Osteocyte (in vitro differentiated cells): ENCODE results near the gene KLK3. TPM values are rescaled to one million over a fixed set of nuclear protein-coding genes. Genes with fewer than 3 reads are reported as not detected.
A peak's percentile ranks its signal among the peaks of the same experiment; 100 is the strongest.

Experiments
- DNase-seq: peaks from one replicate; pipeline ENCODE4 v3.0.0; 2021; ENCODE audit warnings: mixed read lengths; ENCODE audit not compliant: unreplicated experiment; ENCODE audit errors: extremely low spot score
- H3K27ac Mint-ChIP-seq: one replicate; pipeline ENCODE4 v1.8.0; 2021; ENCODE audit warnings: mild to moderate bottlenecking, mixed read lengths; ENCODE audit not compliant: unreplicated experiment
- H3K27me3 Mint-ChIP-seq: one replicate; pipeline ENCODE4 v1.8.0; 2021; ENCODE audit warnings: mixed read lengths; ENCODE audit not compliant: unreplicated experiment
- H3K36me3 Mint-ChIP-seq: one replicate; pipeline ENCODE4 v1.8.0; 2021; ENCODE audit warnings: mixed read lengths; ENCODE audit not compliant: unreplicated experiment
- H3K4me1 Mint-ChIP-seq: one replicate; pipeline ENCODE4 v1.8.0; 2021; ENCODE audit warnings: mixed read lengths; ENCODE audit not compliant: unreplicated experiment
- H3K4me3 Mint-ChIP-seq: one replicate; pipeline ENCODE4 v1.8.0; 2021; ENCODE audit warnings: mild to moderate bottlenecking, moderate library complexity, mixed read lengths; ENCODE audit not compliant: unreplicated experiment
- H3K9me3 Mint-ChIP-seq: one replicate; pipeline ENCODE4 v1.8.0; 2021; ENCODE audit warnings: mixed read lengths; ENCODE audit not compliant: unreplicated experiment
- total RNA-seq: library from RNA; stranded (reverse); gene quantifications from 2 replicates; pipeline ENCODE4 v1.2.1, GENCODE V29; 2021
- TF ChIP-seq, protein P1 (sequence below): fragments of 200-600 bp; sonication (generic); IDR thresholded peaks from 2 replicates; pipeline ENCODE4 v1.5.0; 2021; ENCODE audit warnings: antibody characterized with exemption, mild to moderate bottlenecking, moderate library complexity

The KLK3 gene
- total RNA-seq, 1 donor from 2014 or later: not detected

- H3K4me3 Mint-ChIP-seq: peak overlapping the region; percentile 8
- TF ChIP-seq, protein P1, sequence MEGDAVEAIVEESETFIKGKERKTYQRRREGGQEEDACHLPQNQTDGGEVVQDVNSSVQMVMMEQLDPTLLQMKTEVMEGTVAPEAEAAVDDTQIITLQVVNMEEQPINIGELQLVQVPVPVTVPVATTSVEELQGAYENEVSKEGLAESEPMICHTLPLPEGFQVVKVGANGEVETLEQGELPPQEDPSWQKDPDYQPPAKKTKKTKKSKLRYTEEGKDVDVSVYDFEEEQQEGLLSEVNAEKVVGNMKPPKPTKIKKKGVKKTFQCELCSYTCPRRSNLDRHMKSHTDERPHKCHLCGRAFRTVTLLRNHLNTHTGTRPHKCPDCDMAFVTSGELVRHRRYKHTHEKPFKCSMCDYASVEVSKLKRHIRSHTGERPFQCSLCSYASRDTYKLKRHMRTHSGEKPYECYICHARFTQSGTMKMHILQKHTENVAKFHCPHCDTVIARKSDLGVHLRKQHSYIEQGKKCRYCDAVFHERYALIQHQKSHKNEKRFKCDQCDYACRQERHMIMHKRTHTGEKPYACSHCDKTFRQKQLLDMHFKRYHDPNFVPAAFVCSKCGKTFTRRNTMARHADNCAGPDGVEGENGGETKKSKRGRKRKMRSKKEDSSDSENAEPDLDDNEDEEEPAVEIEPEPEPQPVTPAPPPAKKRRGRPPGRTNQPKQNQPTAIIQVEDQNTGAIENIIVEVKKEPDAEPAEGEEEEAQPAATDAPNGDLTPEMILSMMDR: no peak
- DNase-seq: no peak
- H3K36me3 Mint-ChIP-seq: no peaks in the 10 kb centered on the region
- H3K9me3 Mint-ChIP-seq: no peaks in the 10 kb centered on the region
- peaks cover 21% of the 10 kb centered on the region for H3K4me1 Mint-ChIP-seq
- H3K27me3 Mint-ChIP-seq: peaks cover 50% of the 10 kb centered on the region
- H3K27ac Mint-ChIP-seq: no peak overlapping the region
These were observed 34.0 kb upstream of the KLK3 start for GRCh38 chr19:50820549-50821247.

GRCh38 chr19:50821248-50821612 lies 33.5 kb upstream of the KLK3 start:
- H3K27ac Mint-ChIP-seq: no peak overlapping the region
- no peaks in the 10 kb centered on the region for H3K9me3 Mint-ChIP-seq
- H3K27me3 Mint-ChIP-seq: peaks cover 46% of the 10 kb centered on the region
- peaks cover 21% of the 10 kb centered on the region for H3K4me1 Mint-ChIP-seq
- no peak overlapping the region for H3K4me3 Mint-ChIP-seq
- no peaks in the 10 kb centered on the region for H3K36me3 Mint-ChIP-seq
- DNase-seq: no peak
- TF ChIP-seq, protein P1: no peak

DNA sequence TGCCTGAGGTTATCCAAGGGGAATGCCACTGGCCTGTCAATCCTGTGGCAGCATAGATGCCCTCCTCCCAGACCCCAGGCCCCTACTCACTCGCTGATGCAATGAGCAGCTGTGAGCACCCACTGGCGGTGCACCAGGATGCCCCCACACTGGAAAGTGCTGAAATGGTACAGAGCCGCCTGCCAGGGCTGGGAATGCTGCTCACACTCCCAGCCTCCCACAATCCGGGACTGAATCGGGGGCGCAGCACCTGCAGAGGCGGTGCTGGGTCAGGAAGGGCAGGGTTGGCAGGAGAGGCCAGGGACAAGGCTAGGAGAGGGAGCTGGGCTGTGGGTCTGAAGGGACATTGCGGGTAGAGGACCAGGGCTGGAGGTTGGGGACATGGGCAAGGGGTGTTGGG lies 33.1 kb upstream of the KLK3 start:
- Mint-ChIP-seq H3K9me3 (no peaks in the 10 kb centered on the region), H3K27ac (no peak overlapping the region), H3K4me3 (no peak overlapping the region), H3K27me3 (peaks cover 44% of the 10 kb centered on the region), H3K4me1 (peaks cover 21% of the 10 kb centered on the region), H3K36me3 (no peaks in the 10 kb centered on the region)
- no peak for DNase-seq
- TF ChIP-seq, protein P1: no peak

DNA sequence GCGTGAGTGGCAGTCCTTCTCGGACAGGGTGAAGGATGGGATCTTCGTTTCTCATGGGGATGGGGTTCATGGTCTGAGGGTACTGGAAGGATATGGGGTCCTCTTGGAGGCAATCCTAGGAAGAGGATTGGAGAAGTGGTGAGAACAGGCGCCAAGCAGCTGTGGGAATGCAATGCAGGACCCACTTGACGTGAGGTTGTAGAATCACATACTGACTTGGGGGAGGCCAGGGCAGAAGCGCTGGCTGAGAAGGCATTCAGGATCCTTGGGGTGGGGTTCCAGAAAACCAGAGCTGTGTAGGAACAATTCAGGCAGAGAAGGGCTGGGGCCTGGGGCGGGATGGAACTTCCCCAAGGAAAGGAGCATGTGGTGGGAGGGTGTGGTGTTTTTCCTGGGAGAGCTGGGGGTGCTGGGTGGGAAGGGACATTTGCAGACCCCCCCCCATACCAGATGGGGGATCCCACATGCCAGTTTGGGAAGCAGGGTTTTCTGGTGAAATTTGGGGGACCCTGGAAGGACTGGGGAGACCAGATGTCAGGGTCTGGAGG lies 32.0 kb upstream of the KLK3 start:
- no peak for DNase-seq
- H3K27ac Mint-ChIP-seq: no peak overlapping the region
- H3K9me3 Mint-ChIP-seq: no peaks in the 10 kb centered on the region
- peaks cover 19% of the 10 kb centered on the region for H3K4me1 Mint-ChIP-seq
- TF ChIP-seq, protein P1: no peak
- H3K4me3 Mint-ChIP-seq: no peak overlapping the region
- H3K36me3 Mint-ChIP-seq: no peaks in the 10 kb centered on the region
- H3K27me3 Mint-ChIP-seq: peaks cover 37% of the 10 kb centered on the region

- no peaks in the 10 kb centered on the region for H3K9me3 Mint-ChIP-seq
- H3K27me3 Mint-ChIP-seq: peaks cover 35% of the 10 kb centered on the region
- no peak for DNase-seq
- no peak within 1 kb of the TSS for H3K4me3 Mint-ChIP-seq
- TF ChIP-seq, protein P1: no peak
- peaks cover 14% of the 10 kb centered on the region for H3K4me1 Mint-ChIP-seq
- H3K36me3 Mint-ChIP-seq: no peaks in the 10 kb centered on the region
- H3K27ac Mint-ChIP-seq: no peak within 1 kb of the TSS
These were observed 31.2 kb upstream of the KLK3 start, which contains the start of gene KLK1 for GRCh38 chr19:50823389-50824042. Gene KLK1 (minus strand): TSS chr19:50823787. CDS start chr19:50823748, 39 bp downstream.
